HG02852 (cell line): ENCODE measurements around the gene ZFYVE28.

Experiments used
- ATAC-seq: cut with Tn5 transposase; IDR thresholded peaks from one replicate; pipeline ENCODE4 v1.9.1; 2021; ENCODE audit warnings: mild to moderate bottlenecking, moderate library complexity; ENCODE audit not compliant: unreplicated experiment

ZFYVE28 gene

DNA sequence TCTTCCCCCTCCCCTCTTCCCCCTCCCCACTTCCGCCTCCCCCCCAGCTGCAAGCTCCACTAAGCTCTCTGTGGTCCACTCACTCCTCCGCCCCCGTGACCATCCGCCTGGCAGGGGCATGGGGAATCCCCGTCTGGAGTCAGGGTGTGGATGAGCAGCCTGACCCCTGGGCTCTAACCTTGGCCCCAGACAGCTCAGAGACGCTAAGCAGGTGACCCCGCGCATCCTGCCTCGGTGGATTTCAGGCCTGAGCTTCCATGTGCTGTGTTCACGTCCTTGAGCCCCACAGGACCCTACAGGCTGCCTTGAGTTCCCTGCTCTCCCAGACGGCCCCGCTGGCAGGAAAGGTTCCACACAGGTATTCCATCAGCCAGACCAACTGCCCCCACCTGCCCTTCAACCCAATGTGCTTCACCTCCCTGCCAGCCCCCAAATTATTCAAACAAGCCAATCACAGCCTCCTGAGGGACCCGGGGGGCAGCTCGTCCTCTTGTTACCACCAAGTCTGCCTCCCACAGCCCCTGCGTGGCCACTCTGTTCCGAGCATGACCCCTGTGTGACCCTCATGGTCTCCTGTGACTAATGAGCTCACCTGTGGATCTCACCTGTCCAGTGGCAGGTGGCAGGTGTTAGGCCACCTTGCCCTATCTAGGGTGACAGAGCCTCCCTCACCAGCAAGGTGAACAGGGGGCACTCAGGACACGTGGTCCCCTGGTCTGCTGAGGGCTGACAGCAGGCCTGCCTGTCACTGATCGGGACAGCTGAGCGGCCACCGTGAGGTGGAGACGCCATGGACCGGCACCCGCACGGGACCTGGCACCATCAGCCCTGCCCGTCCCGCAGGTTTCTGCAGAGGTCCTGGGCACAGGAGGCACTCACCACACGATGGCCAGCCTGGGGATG, 83.4 kb downstream of the ZFYVE28 start:
- no peak for ATAC-seq

DNA sequence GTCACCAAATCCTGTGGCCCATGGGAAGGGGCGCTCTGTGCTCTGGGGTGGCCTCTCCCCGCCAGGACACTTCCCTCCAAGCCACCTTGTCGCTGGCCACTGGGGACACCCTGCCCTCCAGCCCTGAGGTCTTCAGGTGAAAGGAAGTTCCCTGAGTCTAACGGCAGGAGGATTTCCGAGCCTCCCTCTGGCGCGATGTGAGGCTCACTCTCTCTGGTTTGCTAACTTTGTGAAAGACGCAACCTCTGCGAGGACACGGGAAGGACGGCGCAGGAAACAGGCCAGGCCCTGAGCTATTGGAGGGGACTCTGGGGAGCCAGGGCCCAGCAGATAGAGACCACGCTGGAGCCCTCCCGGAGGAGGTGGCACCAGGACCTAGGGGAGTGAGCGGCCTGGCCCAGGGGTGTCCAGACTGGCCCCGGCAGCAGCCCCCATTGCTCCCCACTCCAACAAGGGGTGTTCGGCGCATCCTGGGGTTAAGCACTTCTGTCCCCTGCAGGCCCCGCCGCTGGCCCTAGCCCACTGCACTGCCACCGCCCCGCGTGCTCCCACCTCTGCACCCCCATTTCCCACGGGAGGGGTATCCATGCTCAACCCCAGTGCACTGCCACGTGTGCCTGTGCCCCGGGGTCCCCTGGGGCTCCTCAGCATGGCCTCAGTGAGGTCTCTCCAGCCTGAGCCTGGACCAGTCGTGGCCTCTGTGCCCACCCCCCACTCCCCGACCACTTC, 84.4 kb downstream of the ZFYVE28 start:
- no peak for ATAC-seq

DNA sequence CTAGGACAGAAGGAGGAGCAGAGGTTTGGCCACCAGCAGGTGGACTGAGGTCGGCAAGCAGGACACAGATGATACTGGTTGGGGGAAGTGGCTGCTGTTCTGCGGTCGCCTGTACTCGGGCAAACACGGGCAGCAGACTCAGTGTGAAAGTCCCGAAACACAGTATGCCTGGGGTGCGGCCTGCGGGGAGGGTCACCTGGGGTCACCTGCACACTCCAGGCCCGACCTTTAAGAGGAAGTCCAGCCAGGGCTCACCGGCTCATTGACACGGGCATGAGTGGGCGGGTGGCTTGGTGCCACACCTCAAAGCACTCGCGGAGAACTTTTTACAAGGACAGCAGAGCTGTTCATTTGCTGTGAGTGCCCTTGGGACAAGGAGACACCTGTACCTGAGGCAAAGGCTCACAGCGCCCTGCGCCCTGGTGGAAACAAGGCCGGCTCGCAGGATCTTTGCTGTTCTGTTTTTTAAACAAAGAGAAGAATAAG, 85.0 kb downstream of the ZFYVE28 start:
- no peak for ATAC-seq

DNA sequence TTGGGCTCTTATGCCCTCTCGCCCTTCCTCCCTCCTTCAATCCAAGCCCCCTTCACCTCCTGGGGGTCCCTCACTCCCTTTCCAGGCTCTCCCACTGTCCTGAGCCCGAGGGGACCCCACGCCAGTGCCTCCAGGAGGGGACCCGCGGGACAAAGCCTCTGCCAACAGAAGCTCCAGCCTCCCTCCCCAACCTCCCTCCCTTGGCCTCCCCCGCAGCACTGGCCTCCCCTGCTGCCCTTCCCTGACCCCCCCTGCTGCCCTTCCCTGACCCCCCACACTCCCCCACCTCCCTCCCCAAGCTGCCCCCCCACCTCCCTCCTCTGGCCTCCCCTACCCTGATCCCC, 85.5 kb downstream of the ZFYVE28 start:
- ATAC-seq = no peak

DNA sequence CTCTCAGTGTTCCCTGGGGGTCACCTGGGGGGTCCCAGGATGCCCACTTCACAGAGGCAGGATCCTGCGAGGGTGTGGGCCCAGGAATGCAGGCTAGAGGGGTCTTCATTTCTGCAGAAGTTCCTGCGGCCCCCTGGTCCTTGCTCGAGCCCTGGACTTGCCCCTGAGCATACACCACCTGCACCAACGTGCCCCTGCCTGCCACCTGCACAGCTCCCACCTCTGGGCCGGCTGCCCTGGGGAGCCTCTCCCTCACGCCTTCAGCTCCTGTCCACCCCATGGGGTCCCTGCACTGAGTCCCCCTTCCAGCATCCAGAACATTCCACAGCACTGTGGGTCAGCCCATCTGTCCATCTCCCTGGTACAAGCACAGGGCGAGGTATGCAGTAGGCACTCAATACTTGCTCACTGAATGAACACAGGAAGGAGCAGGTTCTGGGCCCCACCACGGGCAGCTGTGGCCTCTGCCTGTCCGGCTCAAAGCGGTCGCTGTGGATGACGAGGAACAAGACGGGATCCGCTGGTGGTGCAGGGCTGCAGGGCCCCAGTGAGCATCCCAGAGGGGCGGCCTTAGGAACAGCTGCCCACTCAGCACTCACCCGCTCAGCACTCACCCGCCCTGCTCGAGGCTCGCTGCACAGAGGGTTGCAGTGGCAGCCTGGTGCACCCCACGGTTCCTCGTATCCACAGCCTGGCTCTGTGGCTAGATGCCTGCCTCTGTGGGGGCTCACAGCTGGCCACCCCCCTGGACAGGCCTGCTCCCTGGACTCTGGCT, 86.1 kb downstream of the ZFYVE28 start:
- ATAC-seq = no peak

DNA sequence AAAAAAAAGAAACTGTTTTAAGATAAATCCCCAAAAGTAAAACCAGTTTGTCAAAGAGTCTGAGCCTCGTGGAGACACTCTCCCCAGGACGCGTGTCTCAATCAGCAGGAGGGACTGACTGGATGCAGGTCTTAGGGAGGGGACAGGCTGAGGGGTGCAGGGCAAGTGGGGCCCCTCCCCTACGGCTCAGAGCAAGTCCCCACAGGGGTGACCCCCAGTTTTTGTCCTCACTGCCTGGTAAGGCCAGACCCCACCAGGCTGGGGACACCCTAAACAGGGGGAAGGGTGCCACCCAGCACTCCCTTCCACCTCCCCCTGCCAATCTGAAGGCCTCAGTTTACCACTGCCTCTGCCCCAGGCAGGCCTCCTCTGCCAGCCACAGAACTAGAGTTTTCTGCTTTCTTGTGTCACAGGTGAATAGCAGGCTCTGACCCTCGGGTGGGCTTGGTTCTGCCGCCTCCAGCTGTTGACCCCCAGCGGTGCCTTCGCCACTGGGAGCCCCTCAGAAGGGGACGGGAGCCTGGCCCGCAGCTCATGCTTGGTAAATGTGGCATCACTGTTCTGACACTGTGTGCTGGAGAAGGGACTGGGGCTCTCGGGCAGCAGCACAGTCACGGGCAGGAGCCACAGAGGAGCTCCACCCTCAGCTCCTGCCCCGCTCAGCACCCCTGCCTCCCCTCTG, 86.8 kb downstream of the ZFYVE28 start:
- ATAC-seq = no peak

DNA sequence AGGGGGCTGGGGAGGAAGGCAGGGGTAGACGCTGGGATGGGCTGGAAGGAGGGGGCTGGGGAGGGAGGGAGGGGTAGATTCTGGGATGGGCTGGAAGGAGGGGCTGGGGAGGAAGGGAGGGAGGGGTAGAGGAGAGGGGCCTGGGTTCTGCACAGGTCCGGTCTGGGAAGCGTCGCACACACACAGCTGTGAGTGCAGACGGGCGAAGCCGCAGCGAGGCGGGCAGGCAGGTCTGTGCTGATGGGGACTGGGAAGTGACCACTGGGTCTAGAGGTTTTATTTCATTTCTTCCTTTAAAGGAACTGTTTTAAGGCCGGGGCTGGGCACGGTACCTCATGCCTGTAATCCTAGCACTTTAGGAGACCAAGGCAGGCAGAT, 87.4 kb downstream of the ZFYVE28 start:
- ATAC-seq = no peak

DNA sequence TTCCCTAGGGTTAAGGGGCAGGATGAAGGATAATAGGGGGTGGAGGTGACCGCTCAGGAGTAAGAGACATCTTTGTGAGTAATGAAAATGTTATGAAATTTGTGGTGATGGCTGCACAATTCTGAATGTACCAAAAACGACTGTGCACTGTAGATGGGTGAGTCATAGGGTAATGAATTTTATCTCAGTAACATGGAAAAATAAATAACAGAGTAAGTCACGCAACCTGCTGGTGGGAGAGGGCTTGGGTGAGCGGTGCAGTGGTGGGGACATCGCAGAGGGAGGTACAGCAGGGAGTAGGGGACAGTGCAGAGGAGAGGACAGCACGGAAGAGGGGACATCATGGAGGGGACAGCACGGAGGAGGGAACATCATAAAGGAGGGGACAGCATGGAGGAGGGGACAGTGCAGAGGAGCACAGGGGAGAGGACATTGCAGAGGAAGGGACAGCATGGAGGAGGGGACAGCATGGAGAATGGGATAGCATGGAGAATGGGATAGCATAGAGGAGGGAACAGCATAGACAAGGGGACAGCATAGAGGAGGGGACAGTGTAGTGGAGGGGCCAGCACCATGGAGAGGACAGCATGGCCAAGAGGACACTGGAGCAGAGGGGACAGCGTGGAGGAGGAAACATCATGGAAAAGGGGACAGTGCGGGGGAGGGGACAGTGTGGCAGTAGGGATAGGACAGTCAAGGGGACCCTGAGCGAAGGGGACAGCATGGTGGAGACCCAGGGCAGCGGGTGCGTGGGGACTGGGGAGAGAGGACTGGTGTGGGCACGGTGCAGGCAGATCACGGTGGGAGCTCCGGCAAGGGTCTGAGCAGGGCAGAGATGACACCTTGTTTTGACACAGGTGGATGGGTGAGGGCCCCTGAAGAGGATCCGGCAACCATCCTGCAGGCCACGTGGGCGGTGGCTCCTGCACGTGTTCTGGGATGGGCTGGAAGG, 88.1 kb downstream of the ZFYVE28 start:
- no peak for ATAC-seq

DNA sequence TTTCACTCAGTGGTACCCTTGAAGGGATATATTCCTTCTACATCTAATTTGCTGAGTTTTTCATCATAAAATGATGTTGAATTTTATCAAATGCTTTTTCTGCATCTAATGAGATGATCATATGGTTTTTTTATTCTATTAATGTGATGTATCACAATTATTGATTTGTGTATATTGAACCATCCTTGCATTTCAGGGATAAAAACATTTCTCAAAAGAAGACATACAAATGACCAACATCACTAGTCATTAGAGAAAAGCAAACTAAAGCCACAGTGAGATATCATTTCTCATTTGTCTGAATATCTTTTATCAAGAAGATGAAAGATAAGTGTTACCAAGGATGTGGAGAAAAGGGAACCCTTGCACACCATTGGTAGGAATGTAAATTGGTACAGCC, 90.9 kb downstream of the ZFYVE28 start:
- ATAC-seq = no peak

DNA sequence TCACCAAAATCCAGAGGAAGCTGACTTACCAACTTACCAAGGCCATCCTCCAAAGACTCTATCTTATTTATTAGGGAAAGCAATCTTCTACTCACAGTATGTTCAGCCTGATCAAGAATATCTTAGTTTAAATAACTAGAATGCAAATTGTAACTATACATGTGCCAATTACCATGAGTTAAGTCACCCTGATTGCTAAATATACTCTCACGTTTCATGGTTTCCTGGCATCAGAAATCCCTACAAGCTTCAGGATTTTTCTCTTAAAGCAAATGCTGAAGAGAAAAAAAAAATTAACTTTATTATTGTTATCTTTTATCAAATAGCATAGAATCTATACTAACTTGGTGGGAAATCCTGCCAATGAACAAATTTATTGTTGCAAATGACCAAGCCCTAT, 93.6 kb downstream of the ZFYVE28 start:
- ATAC-seq = no peak

DNA sequence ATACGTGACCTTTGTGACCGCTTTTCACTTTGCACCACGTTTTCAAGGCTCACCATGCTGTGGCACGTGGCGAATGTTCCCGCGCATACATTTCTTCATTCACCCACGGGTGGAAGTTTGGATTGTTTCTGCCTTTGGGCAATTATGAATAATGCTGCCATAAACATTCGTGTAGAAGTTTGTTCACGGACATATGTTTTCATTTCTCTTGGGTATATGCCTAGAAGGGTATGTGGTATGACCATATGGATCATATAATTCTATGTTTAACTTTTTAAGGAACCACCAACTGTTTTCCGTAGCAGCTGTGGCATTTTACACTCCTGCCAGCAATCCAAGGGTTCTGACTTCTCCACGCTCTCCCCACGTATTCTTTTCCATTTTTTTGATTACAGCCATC, 95.6 kb downstream of the ZFYVE28 start:
- ATAC-seq = no peak

DNA sequence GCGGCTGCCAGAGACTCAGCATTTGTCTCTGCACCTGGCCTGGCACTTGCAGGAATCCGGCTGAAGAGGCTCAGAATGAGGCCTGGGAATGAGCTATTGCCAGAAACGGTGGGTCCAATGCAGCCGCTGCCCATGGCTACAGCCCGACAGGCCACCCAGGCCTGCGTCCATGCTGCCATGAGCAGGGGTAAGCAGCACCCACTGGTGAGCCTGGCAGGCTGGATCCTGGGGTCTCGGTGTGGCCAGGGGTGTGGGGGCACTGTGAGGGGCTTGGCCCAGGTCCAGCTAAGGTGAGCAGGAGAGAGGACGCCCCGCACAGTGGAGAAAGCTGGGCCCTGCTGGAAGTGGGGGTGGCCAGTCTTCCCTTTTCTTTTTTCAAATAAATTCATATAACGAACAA, 96.2 kb downstream of the ZFYVE28 start:
- ATAC-seq = no peak

DNA sequence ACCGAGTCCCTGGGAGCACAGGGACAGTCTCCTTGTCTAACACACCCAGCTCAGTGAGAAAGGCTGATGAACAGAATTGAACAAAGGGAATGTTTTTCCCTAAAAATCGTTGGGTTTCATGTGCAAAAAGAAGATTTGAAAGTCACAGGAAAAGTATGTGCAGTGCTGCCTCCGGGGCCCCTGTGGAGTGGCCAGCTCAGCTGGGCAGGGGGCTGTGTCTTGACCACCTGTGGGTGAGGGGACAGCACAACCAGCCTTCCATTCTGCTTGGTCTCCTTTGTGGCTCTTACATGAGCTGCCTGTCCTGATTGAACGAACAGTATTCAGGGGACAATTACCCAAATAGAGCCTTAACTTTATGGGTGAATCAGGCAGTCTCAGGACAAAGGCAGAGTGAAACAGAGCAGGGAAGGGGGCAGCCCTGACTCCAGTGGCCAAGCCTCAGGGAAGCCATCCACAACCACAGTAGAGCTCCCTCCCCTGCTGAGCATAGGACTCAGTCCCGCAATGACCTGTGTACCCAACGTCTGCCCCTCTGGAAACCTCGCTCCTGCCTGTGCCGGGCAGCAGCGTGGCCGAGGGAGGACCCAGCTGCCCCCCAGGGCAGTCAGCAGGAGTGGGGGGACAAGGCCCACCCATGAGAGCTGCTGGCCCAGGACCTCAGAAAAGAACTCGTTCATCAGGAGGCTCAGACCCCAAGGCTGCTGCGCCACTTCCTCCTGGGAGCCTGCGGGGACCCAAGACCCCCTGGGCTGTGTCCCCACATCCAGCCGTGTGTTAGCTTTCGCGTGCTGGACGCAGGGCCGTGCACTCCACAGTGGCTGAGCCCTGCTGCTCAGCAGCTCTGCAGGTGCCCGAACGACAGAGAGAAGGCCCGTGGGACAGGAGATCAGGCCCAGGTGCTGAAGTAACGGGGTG, 96.9 kb downstream of the ZFYVE28 start:
- ATAC-seq = no peak

DNA sequence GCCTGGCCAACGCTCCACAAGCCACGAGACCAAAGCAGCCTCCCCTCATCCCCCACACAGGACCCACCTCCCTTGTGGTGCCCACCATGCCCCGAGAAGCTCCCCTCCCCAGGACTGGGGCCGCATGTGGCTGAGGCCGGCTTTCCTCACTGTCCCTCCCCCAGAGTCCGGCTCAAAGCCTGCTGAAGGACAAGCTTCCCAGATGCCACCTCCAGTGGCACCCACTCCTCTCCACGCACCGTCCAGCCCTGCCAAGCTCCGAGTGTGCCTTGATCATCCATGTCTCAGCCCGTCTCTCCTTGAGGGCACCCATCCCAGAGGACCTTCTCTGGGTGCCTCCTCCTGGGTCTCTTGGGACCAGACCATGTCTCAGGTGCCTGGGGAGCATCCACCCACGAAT, 97.7 kb downstream of the ZFYVE28 start:
- ATAC-seq = no peak

DNA sequence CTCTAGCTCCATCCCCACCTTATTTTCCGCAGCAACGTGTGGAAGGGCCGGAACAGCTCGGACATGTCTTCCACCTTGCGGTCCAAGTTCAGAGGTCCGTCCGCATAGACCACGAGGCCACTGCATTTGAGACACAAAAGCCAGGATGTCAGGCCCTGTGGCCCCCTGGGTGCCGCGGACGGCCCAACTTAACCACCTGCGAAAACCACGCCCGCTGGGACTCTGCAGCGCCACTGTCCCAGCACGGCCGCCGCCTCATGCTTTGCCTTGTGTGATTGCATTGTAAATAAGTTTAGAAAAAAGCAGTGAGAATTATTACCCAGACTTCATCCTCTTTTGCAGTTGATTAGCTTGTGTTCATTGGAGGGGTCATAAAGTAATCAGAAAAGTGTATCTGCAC, 98.3 kb downstream of the ZFYVE28 start:
- no peak for ATAC-seq

DNA sequence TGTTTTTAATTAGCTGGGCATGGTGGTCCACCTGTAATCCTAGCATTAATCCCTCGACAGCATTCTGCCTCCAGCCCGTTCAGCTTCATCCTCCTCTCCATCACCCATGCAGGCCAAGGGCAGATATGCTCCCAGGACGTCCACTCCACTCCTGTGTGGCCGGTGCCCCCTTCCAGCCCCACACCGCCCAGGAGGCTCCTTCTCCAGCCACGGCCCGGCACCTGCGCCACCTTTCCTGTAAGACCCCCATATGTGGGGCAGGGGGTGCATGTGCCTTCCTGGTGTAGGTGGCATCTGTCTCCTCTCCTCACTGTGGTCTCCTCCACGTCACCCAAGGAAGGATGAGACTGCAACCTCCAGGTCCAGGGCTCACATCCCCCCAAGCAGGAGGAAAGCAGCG, 99.6 kb downstream of the ZFYVE28 start:
- no peak for ATAC-seq

DNA sequence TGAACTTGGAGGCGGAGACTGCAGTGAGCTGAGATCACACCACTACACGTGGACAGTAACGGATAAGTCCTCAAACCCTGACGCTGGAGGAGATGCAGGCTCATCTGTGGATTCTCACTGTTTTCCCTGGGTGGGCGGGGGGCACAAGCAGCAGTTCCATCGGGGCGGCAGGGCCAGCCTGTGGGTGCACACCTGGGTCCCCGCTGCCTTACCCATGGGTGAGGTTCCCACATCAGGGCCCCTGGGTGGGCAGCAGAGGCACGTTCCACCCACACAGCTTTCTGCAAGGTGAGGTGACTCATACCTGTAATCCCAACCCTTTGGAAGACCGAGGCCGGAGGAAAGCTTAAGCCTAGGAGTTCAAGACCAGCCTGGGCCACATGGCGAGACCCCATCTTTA, 100.0 kb downstream of the ZFYVE28 start:
- ATAC-seq = no peak

DNA sequence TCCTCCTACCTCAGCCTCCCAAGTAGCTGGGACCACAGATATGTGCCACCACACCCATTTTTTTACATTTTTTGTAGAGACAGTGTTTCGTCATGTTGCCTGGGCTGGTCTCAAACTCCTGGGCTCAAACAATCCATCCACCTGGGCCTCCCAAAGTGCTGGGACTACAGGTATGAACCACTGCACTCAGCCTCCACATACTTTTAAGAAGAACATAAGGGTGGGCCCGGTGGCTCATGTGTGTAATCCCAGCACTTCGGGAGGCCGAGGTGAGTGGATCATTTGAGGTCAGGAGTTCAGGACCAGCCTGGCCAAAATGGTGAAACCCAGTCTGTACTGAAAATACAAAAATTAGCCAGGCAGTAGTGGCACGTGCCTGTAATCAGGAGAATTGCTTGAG, 105.1 kb downstream of the ZFYVE28 start:
- no peak for ATAC-seq
